NCI-H146 (cell line): ENCODE results near the gene PGAP6.

Source experiments
- DNase-seq: peaks from one replicate; lab custom pipeline; 2025; lab: John Stamatoyannopoulos, UW

The PGAP6 gene

GRCh38 chr16:324451-325334, 57.1 kb downstream of the PGAP6 start:
- DNase-seq = peak; percentile 93

DNA sequence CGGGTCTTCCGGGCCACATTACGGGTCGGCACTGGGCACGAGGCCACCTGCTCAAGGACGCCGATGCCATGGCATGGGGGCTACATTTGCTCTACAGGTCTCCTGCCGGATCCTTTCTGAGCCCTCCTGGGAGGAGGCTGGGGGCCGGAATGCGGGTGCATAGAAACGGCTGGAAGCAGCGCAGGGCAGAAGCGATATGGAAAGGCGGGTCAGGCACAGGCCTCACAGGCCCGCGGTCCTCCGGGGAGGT, 57.7 kb downstream of the PGAP6 start:
- DNase-seq = no peak

GRCh38 chr16:322476-323143, 59.2 kb downstream of the PGAP6 start:
- DNase-seq = no peak

DNA sequence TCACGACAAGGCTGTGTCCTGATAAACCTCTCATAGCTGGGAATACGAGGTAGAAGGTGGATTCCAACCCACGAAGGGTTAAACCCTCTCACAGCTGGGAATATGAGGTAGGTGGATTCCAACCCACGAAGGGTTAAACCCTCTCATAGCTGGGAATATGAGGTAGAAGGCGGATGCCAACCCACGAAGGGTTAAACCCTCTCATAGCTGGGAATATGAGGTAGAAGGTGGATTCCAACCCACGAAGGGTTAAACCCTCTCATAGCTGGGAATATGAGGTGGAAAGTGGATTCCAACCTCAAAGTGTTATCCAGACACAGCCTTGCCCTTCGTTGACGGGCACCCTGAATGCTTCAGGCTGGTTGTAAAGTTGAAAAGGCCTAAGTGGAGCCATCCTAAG, 60.2 kb downstream of the PGAP6 start:
- DNase-seq = no peak
